HG03159 (cell line): ENCODE measurements around the gene PRAC2.

Experiments
- ATAC-seq: cut with Tn5 transposase; IDR thresholded peaks from one replicate; pipeline ENCODE4 v1.9.1; 2021; ENCODE audit warnings: mild to moderate bottlenecking, moderate library complexity; ENCODE audit not compliant: unreplicated experiment

The PRAC2 gene

DNA sequence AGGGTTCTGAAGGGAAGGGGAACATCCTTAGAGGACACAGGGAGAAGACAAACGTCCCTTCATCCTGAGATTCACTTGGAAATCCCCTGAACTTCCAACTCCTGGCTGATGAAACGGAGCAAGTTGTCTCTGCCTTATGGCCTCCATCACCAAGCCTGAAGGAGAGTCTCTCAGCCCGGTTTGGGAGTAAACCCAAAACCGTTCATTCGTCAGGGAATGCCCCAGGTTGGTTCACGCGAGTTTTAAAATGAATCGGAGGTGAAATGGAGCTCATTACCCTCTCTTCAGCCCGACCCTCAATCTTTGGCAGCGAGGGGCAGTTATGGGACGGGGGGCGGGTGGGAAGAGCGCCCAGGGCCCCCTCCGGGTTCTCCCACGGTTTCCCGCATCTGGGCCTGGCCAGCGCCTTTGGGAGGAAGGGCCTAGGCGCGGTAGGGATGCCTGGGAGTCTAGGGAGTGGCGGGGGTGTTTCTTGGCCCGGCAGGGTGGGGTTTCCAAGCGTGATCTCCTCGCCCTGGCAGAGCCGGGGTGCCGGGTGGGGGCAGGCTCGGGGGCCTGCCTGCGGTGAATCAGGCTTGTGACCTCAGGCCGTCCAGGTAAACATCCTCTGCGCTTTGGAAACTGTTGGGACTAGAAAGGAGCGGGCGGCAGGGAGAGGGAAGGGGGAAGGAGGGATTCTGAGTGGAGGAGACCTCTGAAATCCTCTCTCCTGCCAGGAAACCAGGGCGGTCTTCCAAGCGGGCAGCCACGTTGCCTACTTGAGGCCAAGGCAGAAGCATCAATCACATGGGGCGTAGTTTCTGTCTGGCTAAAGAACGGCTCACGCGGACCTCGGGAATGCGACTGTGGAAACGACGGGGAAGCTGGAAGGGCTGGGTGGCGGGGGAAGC is 29.7 kb downstream of the PRAC2 start:
- ATAC-seq: no peak

GRCh38 chr17:48753794-48754499 is 31.0 kb downstream of the PRAC2 start:
- ATAC-seq: no peak

- no peak for ATAC-seq
These were observed 31.7 kb downstream of the PRAC2 start for GRCh38 chr17:48754500-48755261.

DNA sequence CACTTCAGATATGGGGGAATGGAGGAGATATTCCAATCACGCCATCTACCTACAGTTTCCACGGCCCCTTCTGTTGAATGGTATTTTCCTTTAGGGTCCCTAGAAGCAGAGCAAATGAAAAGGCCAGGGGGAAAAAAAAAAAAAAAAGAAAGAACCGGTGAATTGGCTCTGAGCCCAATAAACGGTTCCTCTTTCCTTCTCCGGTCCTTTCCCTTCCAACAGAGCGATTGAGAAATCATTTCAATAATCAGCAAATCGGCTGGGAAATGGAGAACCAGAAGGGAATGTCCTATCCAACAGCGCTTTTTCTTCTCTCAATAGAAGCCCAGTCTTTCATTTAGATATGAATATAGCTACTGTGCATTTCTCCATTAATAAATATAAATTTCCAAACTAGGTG is 32.4 kb downstream of the PRAC2 start:
- ATAC-seq: no peak

GRCh38 chr17:48756830-48757251 is 33.9 kb downstream of the PRAC2 start:
- no peak for ATAC-seq

GRCh38 chr17:48757524-48757961 is 34.6 kb downstream of the PRAC2 start:
- ATAC-seq: no peak

DNA sequence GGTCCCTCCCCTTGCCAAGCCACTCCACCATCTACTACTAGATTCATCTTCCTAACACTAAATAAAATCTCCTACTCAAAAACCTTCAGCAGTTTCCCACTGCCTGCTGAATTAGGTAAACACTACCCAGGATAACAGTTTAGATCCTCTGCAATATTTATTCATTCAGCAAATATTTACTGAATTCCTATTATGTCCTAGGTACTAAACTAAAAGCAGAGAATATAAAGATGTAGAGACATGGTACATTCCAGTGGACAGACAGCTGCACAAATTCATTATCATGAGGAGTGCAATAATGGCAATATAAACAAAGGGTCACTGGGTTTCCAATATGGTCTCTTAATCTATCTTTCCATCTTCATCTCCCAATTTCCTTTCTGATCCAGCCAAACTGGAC is 36.3 kb downstream of the PRAC2 start:
- no peak for ATAC-seq

- ATAC-seq: no peak
These were observed 37.4 kb downstream of the PRAC2 start for GRCh38 chr17:48760411-48760810.

DNA sequence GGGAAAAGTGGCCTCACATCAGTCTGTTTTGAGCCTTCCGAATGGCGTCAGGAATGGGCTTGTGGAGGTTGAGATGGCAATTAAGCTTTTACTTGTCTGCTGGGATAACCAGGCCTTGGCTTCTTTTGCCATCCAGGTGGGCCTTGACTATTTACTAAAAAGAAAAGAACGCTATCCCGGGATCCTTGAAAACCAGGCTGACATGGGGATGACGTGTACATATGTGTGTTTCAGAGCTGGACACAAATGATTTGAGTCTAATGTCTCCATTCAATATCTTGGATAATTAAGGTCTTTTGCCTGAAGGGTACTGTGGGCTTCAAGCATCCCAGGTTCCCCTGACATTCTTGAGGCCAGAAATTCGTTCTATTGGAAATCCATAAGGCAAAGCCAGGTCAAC is 38.1 kb downstream of the PRAC2 start:
- ATAC-seq: no peak

DNA sequence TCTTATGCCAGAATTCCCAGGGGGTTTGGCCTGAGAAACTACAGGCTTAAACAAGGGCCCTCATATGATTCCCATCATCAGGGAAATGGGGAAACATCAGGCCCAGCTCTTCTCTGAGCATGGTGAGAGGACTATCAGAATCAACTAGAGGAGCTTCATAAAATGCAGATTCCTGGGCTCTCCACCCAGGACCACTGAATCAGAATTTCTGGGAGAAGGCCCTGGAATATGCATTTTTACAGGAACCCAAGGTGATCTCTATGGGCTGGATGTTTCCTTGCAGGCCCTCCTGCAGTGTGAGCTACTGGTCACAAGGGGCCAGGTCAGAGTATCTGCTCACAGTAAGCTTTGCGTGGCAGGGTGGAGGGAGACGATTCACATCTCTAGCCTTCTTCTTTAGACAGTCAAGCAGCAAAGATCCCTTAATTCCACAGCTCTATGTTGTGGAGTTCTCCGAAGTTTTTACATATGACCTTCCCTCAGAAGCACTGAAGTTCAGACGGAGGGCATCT is 44.3 kb downstream of the PRAC2 start:
- ATAC-seq: no peak

DNA sequence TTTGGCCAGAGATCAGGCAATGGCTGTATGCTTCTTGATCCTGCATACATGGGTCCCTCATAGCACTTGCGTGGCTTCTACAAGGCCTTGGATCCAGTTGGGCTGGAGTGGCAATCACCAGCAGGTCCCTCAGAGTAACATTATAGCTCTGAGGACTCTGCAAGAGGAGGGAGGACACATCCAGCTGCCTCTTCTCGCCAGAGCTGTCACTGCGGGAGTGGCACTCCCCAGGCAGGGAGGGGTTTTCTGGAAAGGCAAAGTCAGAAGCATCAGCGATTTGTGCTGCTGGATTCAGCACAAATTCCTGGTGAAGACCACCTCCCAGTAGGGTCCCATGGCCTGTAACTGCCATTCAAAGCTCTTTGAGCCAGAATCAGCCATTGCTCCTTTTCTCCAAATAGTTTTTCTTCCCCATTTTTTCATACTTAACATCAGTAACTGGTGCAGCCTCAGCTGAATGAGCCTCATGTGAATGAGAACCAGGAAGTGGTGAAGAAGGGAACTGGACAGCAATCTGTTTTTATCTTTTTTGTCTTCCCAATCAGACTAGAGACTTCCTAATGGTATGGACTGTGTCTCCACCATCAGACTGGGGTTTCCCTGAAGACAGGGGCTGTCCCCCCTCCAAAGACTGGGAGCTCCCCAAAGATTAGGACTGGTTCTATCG is 46.2 kb downstream of the PRAC2 start:
- no peak for ATAC-seq

GRCh38 chr17:48770954-48771353 is 48.0 kb downstream of the PRAC2 start:
- ATAC-seq: no peak

GRCh38 chr17:48773245-48773644 is 50.3 kb downstream of the PRAC2 start:
- ATAC-seq: no peak
